NCI-H524 treated with DMSO at 0.1 percent for 48 hours (cell line): Measurements from ENCODE around the gene MBNL2.
A peak's percentile ranks its signal among the peaks of the same experiment; 100 is the strongest.

ENCODE experiments used
- DNase-seq: peaks from one replicate; lab custom pipeline; 2025; lab: John Stamatoyannopoulos, UW

The MBNL2 gene

DNA sequence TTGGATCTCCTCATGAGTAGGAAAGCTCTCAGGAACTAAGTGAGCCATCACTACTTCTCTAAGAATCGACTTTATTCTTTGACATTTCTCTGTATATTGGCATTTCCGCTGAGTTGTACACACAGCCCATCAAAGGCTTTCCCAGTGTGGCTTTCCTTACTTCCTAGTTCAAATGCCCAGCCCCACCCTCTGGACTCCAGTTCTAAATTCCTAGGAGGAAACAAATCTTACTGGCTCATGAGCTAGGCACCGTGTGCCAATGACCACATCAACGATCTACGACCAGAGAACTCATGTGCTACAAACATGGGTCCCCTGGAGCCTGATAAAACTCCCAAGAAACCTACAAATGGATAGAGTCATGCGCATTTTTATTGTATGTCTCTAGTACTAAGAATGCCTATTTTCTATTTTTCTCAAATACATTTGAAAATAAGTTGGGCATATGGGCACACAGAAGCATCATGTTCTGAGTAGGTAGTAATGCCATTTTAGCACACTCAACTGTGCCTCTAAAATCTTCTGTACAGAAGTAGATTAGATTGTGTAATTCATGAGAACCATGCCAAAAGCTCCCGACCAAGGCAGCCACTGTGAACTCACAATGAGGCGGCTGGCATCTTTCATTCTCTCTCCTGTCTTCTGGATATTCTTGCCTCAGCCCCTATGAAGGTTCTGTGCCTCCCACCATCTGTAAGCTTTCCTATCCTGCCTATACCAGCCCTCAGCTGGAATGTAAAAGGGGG is 201.3 kb downstream of the MBNL2 start:
- no peak for DNase-seq

DNA sequence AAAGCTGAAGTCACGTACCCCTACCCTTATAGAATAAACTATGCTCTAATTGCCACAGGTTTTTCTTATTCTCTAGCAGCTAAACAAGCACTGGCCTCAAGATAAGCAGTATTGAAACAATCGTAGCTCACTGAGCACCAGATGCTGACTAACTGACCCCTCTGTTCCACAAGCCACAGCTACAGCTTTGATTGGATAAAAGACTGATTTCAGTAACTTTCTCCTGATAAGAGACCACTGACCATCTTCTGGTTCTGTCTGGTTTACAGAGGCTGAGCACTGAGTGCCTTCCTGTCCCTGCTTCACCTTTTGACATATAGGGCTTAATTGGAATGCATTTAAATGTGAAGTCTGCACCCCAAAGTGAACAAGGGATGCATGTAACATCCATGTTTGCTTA is 203.5 kb downstream of the MBNL2 start:
- DNase-seq, result no peak

DNA sequence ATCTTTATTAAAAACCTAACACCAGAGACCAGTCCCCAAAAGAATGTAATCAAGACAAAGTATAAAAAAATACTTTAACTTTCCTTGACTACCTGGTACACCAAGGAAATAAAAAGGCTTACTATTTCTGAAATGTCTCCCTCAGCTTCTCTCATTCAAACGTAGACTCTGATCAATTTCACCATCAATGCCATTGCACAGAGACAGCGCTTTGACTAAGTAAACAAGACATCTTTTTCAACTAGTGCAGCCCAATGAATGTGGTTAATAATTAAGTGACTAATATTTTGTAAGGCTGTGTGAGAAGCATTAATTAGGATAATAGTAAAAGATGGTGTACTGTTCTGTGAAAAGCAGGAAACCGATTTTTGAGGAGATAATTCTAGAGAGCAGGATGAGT is 204.6 kb downstream of the MBNL2 start:
- DNase-seq, result no peak

DNA sequence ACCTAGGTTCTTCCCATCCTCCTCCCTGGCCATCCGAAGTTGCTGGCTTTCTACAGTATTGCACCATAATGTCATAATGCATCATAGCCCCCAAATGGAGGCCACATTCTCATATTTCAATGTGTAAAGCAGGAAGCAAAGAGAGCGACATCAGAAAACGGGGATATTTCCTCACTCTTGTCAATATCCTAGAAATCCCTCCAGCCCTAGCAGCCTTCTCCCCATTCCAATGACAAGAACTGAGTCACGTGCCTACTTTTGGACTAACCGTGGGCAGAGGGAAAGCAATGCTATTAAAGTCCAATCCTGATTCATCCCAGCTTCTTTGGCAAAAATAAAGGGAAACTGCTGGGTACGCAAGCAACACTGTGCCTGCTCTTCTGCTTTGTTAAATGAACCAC is 207.5 kb downstream of the MBNL2 start:
- DNase-seq, result peak; percentile 42

DNA sequence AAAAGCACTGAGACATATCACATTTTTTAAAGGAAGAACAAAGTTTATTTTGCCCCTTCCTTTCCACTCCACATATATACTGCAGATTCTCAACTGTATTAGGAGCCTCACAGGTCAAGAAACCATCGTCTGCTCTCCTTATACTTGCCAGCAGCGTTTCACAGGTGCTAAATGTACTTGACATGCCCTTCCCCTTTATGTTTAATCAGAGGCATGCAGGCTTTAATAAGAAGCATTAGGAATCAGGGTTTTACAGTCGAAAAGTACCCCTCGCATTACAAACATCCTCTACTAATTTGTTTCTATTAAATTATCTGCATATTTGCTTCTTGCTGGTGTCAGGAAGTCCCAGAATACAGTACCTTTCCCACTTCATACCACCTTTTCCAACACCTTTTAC is 208.2 kb downstream of the MBNL2 start:
- no peak for DNase-seq

DNA sequence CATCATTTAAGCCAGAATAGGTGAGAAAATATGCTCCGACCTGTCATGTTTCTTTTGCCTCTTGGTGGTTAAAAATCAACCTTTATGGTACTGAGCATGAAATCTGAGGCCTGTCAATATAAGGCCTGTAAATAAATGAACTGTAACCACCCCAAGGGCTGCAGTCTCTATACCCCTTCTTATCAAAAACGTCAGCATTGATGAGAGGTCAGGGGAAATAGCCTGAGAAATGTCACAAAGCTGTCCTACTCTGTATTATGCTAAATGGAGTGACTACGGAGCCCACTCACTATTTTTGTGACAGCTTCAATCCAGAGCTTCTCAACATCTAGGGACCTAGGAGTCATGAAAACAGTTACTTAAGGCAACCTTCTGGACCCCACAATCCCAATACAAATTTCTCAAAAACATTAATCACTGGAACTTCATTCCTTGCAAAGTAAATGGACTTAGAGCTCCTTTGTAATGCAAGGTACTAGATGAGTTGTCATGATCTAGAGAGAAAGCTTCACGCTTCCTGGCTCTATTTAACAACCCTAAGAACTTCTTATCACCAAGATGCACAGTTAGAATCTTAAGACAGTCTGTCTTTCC is 209.1 kb downstream of the MBNL2 start:
- DNase-seq, result no peak

DNA sequence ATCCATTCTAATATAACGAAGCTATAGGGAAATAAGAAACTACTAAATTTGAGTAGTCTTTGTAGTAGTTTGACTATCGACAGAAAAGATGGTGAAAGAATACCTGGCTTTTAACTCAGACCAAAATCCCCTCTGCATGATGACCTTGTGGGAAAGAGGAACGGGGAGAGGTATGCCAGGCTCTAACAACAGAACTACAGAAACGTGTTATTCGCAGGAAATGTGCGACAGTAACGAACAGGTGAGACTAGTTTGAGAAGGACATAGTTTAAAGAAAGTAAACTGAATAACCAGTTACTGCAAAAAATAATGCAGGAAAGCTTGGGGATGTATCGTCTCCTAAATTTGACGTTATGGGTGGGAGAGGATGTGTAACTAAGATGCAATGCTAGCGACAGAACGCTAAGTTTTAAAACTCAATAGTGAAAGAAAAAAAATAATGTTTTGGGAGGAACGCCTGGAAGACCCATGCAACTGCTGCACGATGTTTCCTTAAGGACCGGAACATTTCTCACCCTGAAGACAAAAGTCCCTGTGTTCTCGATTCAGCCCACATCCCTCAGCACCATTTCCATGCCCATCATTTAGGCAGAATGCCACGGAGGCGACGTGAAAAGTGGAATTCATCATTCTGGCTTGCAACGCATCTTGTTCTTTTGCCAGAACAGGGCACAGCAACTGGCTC is 210.2 kb downstream of the MBNL2 start:
- DNase-seq, result no peak

DNA sequence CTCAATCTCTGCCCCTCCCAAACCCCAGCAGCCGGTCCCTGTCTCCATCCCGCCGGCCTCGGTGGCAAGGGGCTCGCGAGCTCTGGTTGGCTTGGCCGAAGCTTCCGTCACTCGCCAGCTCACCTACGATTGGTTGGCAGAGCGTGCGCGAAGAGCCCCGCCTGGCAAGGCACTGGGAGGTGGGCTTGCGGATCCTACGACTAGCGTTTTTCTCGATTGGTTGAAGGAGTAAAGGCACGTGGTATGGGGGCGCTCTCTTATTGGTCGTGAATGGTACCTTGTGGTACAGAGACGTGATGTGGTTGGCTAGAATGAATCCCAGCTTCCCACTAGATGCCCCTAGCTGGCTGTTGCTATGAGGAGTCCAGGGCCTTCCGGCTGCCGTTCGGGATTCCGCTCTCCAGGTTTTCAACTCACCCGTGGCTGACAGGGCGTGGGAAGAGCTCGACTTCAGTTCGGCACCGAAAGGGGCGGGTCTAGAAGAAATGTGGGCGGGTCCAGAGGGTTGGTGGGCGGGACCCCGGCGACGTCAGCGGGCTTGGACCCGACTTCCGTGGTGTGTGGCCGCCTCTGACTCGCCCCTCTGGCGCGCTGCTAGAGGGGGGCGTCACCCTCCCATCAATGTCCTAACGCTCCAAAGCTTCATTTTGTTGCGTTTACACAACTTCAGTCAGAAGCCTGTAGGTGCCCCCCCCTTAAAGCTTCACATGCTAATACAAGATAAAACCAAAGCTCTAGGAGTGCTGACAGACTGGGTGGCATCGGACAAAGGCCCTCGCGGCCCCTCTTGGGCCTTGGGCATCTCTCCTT is 211.0 kb downstream of the MBNL2 start:
- DNase-seq, result peak; percentile 99

DNA sequence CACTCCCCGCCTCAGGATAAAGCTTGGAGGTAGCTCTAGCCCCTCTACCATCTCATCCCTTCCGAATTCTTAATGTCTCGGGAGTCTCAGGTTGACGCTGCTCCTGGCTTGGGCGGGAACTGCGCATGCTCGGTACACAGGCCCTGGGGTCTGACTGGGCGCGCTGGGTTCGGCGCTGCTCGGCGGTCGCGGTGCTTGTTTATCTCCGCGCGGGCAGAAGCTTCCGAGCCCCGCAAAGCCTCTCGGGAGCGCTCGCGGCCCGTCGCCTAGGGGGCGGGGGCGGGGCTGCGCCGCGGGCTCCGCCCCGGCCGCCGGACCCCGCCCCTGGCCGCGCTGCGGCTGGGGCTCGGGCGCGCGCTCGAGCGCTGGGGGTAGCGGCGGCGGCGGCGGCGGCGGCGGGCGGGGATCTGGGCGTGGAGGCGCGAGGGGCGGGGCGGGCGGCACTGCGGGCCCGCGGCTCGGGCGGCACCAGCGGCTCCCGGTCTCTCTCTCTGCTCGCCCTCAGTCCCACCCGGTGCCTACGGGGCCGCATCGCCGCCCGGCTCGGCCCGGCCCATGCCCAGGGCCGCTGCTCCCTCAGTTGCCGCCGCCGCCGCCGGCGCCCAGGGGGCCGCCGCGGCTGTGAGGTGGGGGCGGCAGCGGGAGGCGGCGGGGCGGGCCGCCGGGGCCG is 211.7 kb downstream of the MBNL2 start, which contains the start of gene RAP2A:
Gene RAP2A, plus strand, starts transcription at position 443 of the 670 bp plus-strand sequence. CDS start 302 bp downstream, outside the sequence.
- DNase-seq, result peak; percentile 66

DNA sequence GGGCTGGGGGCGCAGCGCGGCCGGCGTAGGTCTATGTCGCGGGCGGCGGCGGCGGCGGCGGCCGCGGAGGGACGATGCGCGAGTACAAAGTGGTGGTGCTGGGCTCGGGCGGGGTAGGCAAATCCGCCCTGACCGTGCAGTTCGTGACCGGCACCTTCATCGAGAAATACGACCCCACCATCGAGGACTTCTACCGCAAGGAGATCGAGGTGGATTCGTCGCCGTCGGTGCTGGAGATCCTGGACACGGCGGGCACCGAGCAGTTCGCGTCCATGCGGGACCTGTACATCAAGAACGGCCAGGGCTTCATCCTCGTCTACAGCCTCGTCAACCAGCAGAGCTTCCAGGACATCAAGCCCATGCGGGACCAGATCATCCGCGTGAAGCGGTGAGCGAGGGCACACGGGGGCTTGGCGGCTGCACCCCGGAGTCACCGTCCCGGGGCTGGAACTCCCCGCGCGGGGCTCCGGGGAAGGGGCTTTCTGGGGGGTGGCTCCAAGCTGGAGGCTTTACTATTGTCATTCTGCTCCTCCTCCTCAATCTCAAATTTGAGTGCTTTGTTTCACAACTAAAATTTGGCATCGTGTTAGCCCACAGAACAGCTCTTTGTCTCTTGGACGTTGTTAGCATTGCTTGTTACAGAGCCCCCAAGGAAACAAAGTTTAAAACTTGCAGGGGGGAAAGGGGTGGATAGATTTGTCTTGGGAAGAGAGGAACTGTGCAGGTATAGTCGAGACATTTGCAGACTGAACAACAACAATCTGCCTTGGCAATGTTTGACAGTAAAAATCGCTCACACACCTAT is 212.5 kb downstream of the MBNL2 start:
- peak; percentile 13 for DNase-seq

DNA sequence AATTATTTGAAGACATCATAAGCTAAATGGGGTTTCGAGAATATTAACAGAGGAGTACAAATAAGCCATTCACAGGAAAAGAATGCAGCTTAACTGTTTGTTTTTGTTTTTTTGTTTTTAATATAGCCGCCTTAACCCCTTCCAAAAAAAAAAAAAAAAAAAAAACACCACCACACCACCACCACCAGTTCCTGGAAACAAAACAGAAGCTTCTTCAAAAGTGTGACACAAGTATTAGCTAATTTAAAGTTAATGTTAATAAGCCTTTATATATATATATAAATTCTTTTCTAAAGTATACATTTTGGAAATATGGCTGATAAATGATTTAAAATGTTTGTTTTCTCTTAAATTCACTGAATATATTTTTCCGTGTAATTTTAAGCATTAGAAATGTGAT is 213.2 kb downstream of the MBNL2 start:
- DNase-seq, result no peak

DNA sequence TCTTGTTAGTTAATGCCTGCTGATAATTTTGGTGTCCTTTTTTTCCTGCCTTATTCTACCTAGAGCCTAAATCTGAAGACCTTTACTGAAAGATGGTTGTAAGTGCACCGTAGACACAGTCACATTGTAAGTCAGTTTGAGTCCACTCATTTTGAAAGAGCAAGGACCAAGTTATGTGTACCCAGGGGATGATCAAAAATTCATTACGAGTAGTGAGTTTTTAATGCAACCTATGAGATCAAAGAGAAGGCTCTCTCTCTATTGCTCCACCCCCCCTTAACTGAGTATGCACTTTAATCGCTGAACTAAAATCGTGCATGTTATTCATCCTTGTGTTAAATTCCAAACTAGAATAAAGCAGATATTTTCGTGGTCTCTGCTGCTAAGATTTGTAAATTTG is 213.7 kb downstream of the MBNL2 start:
- DNase-seq, result no peak

DNA sequence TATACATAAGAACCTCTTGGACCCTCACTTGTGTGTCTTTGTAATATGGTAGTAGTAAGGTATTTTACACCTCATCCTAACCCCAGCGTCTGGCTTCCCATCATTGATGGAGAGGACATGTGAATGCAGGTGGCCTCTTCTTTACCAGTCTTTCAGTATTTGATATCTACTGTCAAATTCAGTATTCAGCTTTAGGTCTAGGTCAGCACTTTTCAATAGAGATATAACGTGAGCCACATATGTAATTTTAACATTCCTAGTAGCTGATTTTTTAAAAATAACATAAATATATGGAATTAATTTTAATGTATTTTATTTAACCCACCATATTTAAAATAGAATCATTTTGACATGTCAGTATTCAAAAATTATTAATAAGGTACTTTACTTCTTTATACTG is 214.7 kb downstream of the MBNL2 start:
- DNase-seq, result no peak

DNA sequence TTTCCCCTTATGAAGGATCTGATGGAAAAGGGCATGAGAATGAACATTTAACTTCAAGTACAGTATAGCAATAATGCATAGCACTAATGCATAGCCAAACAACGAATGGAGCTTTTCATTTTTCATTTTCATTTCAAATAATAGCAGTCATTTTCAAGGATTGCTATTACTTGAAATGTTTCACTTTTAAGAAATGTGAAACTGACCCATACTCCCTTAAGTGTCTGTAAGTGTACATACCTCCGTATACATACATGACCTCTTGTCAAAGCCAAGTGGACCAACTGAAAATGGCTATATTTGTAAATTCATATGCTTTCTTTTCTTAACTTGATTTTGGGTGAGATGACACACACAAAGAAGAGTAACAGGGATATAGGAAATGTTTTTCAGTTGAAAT is 215.6 kb downstream of the MBNL2 start:
- no peak for DNase-seq

DNA sequence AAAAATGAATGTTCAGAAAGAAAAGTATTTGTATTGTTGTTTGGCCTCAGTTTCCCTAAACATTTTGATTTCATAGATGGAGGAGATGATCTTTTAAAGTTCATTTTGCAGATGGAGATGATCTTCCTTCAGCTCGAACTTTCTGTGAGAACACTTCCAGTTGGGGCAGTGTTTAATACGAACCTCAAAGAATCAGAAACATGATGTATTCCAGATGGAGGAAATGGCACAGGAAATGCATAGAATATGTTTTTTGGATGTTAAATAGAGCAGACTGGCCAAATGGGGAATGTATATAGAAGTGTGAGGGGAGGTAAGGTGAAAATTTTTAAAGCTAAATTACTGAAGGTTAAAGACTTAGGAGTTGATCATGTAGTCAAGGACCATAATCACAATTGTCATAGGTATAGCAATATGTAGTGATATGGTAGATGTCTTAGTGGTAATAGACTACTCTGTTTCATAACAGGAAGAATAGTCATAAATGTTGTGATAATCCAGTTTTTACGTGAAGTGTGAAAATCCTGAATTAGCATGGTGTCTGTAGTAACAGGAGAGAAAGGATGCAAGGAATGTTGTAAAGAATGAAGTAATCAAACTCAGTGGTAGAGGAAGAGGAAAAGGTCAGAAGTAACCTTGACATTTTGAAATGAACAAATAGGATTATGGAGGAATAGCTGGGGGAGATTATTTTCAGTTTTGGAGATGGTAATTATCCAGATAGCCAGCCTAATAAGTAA is 216.9 kb downstream of the MBNL2 start:
- DNase-seq, result no peak

DNA sequence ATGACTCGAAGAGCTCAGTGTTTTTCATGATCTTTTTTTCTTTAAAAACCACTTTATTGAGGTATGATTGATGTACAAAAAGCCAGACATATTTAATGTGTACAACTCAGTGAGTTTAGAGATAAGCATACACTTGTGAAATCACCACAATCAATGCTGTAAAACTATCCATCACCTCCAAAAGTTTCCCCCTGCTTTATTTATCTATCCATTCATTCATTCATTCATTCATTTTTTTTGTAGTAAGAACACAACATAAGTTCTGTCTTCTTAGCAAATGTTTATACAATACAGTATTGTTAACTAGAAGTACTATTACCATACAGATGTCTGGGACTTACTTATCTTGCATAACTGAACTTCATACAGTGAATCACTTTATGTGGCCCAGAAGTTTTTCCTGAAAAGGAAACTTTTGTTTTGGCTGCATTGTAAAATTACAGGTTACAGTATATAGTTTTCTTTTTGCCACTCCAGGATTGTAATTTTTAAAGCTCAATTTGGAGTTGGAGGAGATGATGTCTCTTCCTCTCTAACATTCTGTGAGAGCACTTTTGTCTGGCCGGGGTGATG is 218.6 kb downstream of the MBNL2 start:
- DNase-seq, result no peak

DNA sequence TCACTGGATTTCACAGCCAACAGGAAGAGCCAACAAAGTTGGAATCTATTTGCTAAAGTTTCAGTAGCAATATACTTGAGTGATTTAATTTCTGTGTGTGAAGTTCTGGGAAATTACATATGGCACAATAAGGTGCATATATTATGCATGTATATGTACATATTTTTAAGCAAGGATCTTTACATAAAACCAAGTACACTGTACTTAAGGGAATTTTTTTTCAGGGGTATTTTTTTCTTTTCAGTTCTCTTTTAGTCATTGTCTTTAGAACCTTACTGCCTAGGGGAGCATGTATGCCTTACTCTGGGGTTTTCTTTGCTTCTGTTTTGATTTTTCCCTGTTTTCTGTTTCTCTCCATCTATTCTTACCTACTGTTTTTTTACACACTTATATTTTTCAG is 219.2 kb downstream of the MBNL2 start:
- no peak for DNase-seq
